Measurements from ENCODE around the gene THEM4.
"Not testable (repeated sequence)": the region's sequence is repeated elsewhere in the genome, so short reads cannot be mapped to it uniquely, and the experiment has no call there.

Gene THEM4

DNA sequence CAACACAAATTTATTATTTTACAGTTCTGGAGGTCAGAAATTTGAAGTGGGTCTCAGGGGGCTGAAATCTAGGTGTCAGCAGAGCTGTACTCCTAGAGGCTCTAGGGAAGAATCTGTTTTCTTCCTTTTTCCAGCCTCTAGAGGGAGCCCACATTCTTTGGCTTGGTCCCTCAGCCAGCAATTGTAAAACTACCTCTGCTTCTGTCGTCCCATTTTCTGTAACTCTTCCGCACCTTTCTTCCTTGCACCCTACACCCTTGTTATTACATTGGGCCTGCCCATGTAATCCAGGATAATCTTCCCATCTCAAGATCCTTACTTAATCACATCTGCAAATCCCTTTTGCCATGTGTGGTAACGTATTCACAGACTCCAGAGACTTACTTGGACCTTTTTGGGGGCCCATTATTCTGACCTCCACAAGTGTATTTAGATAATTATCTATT is 24.8 kb upstream of the THEM4 start:
- DNase-seq, result peak; percentile 32 to 43

DNA sequence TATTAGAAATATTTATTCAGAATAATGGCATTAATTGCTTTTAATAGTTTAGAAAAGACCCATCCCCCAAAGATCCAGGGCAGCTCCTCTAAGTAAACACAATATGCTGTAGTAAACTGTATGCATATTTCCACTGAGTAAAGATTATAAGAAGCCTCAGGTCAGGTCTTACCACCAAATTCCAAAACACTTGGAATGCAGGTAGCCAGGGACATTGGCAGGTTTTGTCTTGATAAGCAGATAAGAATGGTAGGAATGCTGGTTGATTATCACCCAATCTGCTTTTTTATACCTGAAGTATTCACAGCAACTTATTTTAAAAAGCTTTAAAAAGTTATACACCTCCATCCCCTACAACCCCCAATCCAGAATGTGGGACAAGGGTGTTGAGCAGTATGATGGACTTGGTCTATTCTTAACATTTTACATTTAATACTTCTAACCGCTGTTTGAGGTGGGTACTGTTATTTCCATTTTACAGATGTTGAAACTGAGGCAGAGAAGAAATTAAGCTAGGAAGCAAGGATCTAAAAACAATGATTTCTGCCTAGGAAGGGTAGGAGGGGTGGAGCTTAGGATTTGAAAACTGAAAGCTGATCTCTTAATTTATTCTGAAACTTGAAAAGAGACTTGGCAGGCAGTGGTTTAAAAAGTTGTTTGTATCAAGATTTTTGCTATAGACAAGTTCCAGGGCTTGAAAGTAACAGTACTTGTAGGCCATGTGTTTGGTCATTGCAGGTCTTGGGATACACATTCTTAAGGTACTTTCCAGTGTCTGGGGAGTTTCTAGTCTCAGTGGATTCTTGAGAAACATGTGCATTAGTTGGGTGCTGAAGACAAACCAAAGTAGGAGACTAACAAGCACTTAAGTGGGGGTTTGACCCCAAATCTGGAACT is 15.6 kb upstream of the THEM4 start:
- no peak for DNase-seq

DNA sequence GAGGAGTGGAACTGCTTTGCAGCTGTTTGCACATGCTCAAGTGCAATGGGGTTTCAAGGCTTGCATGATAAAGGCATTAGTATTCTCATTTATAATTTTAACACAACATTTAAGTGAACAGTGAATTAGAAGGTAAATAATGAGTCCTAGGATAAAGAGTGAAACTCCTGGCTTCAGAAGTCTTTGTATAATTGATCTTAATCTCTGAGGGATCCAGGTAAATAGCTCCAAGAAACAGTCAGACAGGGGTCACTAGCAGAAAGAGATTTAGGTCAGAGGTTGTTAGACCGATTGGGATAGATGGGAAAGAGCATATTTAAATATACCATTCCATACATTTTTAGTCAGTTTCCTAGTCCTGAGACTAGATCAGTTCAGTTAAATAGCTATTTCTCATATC is 14.1 kb upstream of the THEM4 start:
- DNase-seq, result no peak

DNA sequence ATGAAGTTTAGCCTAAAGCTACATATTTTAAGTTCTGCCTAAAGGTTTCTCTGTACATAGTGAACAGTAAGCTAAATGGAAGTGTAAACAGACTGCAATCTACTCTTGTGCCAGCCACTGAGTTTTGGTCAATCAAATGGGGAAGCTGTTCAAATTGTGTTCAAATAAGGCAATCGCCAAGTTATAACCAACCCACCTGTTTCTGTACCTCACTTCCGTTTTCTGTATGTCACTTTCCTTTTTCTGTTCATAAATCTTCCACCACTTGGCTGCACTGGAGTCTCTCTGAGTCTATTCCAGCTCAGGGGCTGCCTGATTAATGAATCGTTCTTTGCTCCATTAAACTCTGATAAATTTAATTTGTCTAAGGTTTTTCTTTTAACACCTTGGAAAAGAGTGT is 10.8 kb upstream of the THEM4 start:
- no peak for DNase-seq

DNA sequence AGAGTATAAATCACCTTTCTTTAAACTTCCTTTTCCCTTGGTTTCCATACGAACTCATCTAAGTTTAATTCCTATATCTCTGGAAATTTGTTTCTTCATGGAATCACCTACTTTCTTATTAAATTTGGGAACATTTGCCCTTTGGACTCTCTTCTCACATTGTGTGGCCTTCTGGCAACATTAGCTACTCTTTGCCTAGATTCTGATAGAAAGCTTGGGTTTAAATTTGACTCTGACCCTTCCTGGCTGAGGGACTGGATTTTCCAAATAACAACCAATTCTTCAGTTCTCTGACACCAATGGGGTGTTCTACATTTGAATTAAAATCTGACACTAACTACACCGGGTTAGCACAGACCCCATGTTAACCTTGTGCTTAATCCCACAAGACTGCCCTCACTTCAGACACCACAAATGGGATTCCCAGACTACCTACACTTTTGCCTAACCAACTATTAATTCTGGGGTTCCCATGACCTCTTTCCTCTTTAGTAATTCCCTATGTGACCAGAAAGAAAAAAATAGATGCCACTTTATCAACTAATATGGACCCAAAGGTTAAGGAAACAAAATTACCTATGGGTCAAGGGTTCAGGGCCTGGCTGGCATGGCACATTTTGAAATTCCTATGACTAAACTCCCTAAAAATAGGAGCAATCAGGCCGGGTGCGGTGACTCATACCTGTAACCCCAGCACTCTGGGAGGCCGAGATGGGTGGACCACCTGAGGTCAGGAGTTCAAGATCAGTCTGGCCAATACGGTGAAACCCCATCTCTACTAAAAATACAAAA is 9.7 kb upstream of the THEM4 start:
- no peak for DNase-seq

DNA sequence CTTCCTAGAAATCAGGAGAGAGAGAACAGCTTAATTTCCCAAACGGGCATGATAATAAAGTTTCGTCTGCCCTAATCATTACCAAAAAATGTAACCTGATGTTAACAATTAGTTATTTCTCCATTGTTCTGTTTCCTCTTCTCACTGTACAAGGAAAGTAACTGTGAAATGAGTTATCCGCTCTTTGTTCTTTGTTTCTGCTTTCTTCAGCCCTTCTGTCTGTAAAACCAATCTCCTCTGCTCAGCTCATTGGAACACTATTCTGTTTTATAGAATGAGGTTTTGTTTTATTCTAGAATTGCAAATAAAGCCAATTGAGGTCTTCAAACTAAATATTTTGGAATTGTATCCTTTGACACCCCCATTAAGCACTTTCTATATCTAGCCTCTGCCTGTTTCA is 8.8 kb upstream of the THEM4 start:
- no peak for DNase-seq

DNA sequence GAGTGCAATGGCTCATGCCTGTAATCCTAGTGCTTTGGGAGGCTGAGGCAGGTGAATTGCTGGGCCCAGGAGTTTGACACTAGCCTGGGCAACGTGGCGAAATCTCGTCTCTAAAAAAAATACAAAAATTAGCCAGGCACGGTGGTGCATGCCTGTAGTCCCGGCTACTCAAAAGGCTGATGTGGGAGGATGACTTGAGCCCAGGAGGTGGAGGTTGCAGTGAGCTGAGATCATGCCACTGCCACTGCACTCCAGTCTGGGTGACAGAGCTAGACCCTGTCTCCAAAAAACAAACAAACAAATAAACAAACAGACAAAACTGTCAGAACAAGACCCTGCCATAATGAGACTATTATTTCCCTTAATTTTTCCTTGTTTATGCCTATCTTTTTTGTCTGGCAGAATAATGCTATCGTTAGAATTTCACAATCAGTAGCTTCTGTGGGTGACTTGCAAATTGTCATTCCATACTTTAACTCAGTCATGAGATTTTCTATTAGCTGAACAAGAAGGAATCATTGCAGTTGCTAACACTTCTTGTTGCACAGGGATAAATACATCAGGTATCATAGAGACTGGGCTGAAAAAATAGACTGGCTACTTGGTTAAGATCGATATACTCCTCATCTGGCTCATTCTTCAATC is 7.5 kb upstream of the THEM4 start:
- no peak for DNase-seq

DNA sequence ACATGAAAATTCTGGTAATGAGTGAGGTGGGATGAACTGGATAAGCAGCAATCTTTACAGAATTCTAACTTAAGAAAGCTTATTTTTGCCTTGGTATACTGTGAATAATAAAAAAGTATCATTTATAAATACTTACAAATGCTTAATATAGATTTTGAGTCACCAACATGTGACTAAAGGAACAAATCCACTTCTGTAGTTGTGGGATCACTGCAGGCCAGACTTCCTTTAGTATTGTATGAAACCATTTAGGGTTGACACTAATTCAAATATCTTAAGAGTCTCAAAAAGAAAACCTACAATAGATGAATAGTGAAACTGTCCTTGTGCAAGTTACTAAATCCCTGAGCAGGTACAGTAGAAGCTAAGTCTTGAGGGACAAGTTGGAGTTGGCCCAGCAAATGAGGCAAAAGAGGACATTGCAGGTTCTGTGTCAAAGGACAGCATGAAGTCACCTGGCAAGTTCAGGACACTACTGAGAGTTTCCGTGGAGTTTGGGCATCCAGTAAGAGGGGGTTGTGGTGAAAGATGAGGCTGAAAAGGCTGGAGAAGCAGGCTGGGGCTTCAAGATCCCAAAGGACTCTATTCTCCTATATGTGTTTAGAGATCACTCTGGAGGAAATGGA is 5.9 kb upstream of the THEM4 start:
- no peak for DNase-seq

DNA sequence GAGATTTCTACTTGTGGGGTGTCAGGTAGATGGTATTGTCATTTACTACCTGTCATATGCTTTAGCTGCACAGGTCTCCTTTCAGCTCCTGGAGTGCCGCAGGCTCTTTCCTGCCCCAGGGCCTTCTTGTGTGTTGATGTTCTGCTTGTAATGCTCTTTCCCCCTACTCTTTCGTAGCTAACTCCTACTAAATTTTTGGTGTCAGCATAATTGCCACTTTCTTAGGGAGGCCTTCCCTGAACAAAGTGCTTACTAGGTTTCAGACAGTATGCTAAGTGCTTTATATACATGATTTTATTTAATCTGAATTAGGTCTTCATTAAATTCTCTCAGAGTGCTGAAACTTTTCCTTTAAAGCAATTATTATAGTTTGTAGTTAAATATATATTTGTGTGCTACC is 4.8 kb upstream of the THEM4 start:
- DNase-seq, result no peak

DNA sequence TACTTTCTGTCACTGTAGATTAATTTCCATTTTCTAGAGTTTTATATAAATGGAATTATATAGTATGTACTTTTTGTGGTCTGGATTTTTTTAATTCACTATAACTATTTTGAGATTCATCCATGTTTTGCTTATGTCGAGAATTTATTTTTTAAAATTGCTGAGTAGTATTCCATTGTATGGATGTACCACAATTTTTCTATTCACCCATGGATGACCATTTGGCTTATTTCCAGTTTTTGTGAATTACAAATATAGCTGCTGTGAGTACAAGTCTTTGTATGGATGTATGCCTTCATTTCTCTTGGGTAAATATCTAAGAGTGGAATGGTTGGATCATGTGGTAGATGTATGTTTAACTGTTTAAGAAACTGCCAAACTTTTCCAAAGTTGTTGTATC is 3.7 kb upstream of the THEM4 start:
- no peak for DNase-seq

DNA sequence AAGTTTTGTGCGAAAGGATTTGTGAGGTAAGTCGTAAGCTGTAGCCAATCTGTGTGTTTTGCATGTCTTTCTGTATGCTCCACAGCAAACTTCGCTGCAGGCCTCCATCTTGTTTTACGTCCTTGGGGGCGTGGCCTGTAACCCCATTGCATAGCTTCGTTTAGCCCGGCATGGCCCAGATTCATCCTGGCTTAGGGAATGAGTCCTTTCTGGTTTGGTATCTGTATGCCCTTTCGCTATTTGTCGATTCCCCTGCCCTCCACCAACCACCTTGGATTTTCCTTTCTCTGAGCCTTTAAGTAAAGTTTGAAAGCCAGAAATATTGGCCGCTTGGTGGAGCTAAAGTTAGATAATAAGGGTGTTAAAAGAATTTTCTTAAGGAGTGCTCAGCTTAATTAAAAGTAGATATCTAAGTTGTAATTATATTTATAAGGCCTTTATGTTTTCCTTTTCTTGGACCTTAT is 1.1 kb downstream of the THEM4 start:
- peak in 1 of 2 experiments; percentile 16 for DNase-seq

DNA sequence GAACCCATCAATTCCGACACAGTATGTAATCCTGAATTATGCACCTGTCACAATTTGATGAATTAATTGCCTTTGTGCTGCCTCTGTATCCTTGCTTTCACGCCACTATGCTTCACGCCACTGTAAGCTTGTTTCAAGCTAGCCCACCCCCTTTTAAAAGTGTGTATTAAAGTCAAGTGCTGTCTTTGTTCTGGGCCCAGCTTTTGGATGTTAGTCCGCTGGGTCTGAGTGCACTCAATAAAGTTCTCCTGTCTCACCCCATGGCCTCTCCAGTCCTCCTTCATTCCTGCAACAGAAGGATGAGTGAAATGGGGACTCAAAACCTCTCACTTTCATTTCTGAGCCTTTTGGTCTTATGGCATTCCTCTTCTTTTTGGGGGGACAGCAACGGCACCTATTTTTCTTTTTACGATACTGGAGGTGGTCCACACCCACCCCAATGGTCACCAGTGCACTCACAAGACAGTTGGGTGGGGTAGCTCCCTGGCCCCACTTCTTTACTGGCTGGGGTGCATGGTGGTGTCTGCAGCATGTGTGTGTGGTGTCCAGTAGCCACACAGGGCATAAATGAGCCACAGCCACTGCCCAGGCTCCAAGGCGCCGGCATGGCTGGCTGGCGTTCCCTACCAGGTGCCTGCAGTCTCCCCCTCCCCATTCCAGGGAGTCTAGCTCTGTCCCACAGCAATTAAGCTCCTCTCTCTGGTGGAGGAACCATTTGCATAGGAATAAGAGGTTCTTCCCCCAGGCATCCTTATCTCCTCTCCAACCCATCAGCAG is 1.8 kb downstream of the THEM4 start:
- peak in 1 of 2 experiments; percentile 34 for DNase-seq

DNA sequence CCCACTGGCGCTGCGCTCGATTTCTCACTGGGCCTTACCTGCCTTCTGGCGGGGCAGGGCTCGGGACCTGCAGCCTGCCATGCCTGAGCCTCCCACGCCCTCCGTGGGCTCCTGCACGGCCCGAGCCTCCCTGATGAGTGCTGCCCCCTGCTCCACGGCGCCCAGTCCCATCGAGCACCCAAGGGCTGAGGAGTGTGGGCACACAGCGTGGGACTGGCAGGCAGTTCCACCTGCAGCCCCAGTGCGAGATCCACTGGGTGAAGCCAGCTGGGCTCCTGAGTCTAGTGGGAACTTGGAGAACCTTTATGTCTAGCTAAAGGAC is 3.0 kb downstream of the THEM4 start:
- DNase-seq, result not testable (repeated sequence)

DNA sequence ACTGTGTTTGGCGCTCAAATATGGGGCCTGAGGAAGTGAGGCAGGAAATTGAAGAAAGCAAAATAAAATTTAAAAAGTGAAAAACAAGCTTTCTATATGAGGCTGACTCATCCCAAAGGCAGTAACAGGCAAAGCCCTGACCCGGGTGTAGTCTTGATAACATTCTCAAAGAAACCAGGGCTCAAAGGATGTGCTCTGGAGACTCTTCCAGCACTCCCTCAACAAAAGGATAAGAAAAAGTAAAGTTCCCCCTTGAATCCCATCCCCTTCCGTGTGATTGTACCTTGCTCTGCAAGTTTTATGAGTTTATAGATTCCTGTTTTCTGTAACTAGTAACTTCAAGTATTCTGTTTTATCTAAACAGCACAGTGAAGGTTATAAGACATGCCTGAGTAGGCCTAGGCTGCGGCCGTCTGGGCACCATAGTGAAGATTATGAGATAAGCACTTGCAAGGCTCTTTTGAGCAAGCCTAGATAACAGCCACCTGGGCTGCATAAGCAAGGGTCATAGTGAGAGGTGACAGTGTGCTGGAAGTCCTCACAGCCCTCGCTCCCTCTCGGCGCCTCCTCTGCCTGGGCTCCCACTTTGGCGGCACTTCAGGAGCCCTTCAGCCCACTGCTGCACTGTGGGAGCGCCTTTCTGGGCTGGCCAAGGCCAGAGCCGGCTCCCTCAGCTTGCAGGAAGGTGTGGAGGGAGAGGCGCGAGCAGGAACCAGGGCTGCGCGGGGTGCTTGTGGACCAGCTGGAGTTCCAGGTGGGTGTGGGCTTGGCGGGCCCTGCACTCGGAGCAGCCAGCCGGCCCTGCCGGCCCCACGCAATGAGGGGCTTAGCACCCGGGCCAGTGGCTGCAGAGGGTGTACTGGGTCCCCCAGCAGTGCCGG is 3.6 kb downstream of the THEM4 start:
- peak in 1 of 2 experiments; percentile 23 for DNase-seq

DNA sequence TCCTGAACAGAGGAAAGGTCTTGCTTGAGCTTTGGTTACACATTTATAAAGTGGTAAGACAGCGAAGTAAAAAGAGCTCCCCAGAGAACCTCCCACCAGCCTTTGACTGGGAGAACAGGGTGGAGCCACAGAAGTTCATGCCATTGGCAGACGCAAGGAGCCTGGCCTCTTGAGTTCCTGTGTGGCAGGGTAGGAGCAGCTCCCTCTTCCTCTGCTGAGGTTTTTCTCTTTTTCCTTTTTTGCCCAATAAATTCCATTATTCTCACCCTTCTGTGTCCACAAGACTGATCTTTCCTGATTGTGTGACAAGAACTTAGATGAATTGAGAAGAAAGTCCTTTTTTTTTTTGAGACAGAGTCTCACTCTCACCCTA is 4.3 kb downstream of the THEM4 start:
- peak; percentile 66 to 71 for DNase-seq

DNA sequence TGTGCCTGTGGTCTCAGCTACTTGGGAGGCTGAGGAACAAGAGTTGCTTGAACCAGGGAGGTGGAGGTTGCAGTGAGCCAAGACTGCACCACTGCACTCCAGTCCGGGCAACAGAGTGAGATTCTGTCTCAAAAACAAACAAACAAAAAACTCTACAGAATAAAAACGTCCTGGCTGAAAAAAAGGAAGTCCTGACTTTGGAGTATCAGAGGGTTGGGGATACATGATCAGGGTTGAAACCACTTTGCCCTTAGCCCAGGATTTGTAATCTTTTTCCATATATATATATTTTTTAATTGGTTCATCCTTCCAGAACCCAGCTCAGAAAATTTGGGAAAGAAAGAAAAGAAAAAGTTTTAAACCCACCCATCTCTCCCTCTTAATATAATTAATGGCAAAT is 6.5 kb downstream of the THEM4 start:
- no peak for DNase-seq

DNA sequence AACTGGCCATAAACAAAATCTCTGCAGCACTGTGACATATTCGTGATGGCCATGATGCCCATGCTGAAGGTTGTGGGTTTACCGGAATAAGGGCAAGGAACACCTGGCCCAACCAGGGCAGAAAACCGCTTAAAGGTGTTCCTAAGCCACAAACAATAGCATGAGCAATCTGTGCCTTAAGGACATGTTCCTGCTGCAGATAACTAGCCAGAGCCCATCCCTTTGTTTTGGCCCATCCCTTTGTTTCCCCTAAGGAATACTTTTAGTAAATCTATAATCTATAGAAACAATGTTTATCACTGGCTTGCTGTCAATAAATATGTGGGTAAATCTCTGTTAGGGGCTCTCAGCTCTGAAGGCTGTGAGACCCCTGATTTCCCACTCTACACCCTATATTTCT is 8.5 kb downstream of the THEM4 start:
- not testable (repeated sequence) for DNase-seq

DNA sequence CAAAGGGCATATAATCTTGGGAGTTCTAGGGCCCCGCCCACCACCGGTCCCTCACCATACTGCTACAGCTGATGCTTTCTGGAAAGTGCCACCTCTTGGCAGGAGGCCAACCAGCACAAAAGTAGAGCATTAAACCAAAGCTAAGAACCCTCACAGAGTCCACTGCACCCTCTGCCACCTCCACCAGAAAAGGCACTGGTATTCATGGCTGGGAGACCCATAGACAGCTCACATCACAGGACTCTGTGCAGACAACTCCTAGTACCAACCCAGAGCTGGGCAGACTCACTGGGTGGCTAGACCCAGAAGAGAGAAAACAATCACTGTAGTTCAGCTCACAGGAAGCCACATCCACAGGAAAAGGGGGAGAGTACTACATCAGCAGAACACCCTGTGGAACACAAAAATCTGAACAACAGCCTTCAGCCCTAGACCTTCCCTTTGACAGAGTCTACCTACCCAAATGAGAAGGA is 10.8 kb downstream of the THEM4 start:
- DNase-seq, result peak; percentile 45 to 57

DNA sequence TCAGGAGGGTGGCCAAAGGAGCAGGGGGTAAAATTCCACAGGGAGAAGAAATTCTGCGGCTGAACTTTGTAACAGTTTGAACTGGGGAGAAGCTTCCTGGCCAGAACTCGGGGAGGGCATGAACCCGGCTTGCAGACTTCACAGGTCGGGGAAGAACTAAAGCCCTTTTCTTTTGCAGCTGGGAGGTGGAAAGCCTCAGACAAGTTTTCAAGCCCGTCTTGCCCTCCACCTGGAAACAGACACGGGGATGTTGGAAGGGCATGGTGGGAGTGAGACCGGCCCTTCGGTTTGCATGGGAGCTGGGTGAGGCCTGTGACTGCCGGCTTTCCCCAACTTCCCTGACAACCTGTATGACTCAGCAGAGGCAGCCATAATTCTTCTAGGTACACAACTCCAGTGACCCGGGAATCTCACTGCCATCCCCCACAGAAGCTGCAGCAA is 11.3 kb downstream of the THEM4 start:
- peak in 1 of 2 experiments; percentile 10 for DNase-seq

DNA sequence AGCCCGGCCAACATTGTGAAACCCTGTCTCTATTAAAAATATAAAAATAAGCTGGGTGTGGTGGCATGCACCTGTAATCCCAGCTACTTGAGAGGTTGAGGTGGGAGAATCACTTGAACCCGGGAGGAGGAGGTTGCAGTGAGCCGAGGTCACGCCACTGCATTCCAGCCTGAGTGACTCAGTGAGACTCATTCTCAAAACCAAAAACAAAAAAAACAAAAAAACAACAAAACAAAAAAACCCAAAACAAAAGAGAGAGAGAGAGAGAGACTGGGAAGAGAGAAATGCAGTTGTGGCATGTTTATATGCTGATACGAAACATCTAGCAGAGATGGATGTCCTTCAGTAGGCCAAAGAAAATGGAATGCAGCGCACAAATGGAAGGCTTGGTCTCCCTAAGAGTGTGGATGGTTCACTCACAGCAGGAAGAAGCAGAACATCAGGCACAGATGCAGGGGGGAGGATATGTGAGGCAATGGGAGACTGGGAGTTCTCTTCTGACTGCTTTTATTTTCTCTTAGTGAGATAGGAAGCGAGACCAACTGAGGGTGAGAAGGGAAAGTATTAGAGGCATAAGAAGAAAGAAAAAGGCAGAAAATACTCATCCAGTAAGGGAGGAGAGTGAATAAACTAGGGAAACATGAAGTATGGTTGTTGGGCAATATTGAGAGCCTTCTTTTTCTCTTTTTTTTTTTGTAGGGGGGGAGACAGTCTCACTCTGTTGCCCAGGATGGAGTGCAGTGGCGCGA is 16.0 kb downstream of the THEM4 start:
- DNase-seq, result no peak

Measured in activated CD4-positive, alpha-beta T cell treated with anti-CD3 and anti-CD28 coated beads, Interleukin-2, amount 50 U/mL, for 48 hours (primary cell).